RWPE2 (cell line): ENCODE data around the gene COX19.

Experiments used
- ATAC-seq: fragments of 200-7000 bp; cut with Tn5 transposase; 3 replicates; pipeline ENCODE4 v1.9.1; 2021; ENCODE audit warnings: low read depth
- DNase-seq: peaks from one replicate; pipeline ENCODE4 v3.0.0-alpha.2; 2020; ENCODE audit warnings: low spot score
- H3K27ac ChIP-seq: fragments of 450-650 bp; 2 replicates; pipeline ENCODE4 v1.5.1; 2017; ENCODE audit warnings: mild to moderate bottlenecking; ENCODE audit not compliant: poor library complexity, severe bottlenecking
- H3K27me3 ChIP-seq: fragments of 250-450 bp; sonication (Bioruptor Pico); 2 replicates; pipeline ENCODE4 v1.5.1; 2021; ENCODE audit warnings: mild to moderate bottlenecking, moderate library complexity; ENCODE audit not compliant: insufficient read depth, poor library complexity, severe bottlenecking
- H3K36me3 ChIP-seq: fragments of 250-450 bp; sonication (Bioruptor Pico); 2 replicates; pipeline ENCODE4 v1.5.1; 2020; ENCODE audit warnings: low read depth, mild to moderate bottlenecking, moderate library complexity
- H3K4me1 ChIP-seq: fragments of 250-450 bp; sonication (Bioruptor Pico); 2 replicates; pipeline ENCODE4 v1.5.1; 2021; ENCODE audit warnings: mild to moderate bottlenecking, moderate library complexity; ENCODE audit not compliant: insufficient read depth, poor library complexity, severe bottlenecking
- H3K4me3 ChIP-seq: fragments of 250-450 bp; sonication (Bioruptor Pico); 2 replicates; pipeline ENCODE4 v1.5.1; 2021; ENCODE audit warnings: mild to moderate bottlenecking, moderate library complexity; ENCODE audit not compliant: severe bottlenecking
- H3K9me3 ChIP-seq: fragments of 250-450 bp; sonication (Bioruptor Pico); 2 replicates; pipeline ENCODE4 v1.5.1; 2021; ENCODE audit warnings: mild to moderate bottlenecking, moderate library complexity; ENCODE audit not compliant: severe bottlenecking
- CTCF ChIP-seq: fragments of 450-650 bp; IDR thresholded peaks from one replicate; pipeline ENCODE4 v1.5.1; 2017; ENCODE audit warnings: mild to moderate bottlenecking, moderate library complexity; ENCODE audit not compliant: poor library complexity, severe bottlenecking

Gene COX19

DNA sequence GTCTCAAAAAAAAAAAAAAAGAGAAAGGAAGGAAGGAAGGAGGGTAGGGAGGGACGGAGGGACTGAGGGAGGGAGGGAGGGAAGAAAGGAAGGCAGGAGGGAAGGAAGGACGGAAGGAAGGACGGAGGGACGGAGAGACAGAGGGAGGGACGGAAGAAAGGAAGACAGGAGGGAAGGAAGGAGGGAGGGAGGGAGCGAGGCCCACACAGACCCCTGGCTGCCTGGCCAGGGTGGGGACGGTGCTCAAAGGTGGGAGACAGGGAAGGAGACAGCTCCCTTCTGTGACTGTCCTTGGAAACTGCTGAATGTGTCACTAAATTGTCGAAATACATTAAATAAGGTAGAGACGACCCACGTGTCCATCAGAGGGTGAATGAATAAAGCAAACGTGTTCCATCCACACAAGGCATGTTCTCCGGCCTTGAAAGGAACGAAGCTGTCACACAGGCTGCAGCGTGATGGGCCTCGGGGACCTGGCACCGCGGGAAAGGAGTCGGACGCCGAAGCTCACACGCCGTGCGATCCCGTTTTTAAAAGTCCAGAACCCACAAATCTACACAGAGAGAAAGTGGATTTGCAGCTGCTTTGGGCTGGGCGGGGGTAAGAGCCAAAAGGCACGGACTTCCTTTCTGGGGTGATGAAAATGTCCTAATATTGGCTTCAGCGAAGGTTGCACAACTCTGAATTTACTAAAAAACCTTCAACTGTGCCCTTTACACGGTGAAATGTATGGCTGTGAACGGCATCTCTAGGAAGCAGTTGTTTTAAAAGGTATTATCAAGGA, 44.2 kb downstream of the COX19 start:
- DNase-seq (peak; percentile 23), ATAC-seq (no peak)
- Histone ChIP-seq H3K27ac (no peak overlapping the region), H3K9me3 (no peaks in the 10 kb centered on the region), H3K27me3 (no peaks in the 10 kb centered on the region), H3K4me3 (no peak overlapping the region), H3K4me1 (no peaks in the 10 kb centered on the region), H3K36me3 (no peaks in the 10 kb centered on the region)
- no peak for TF ChIP-seq CTCF

DNA sequence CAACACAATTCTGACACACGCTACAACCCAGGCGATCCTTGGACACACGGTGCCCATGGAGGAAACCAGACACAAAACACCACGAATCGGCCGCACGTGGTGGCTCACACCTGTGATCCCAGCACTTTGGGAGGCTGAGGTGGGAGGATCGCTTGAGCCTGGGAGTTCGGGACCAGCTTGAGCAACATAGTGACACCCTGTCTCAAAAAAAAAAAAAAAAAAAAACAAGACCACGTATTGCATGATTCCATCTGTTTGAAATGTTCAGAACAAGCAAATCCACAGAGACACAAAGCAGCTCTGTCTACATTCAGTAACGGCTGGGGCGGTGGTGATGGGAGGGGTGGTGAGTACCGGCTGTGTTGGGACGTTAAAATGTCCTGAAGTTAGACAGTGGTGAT, 46.0 kb downstream of the COX19 start:
- Histone ChIP-seq H3K36me3 (no peaks in the 10 kb centered on the region), H3K27me3 (no peaks in the 10 kb centered on the region), H3K27ac (no peak overlapping the region), H3K9me3 (no peaks in the 10 kb centered on the region), H3K4me3 (no peak overlapping the region), H3K4me1 (peaks cover 4% of the 10 kb centered on the region)
- TF ChIP-seq CTCF, result no peak
- ATAC-seq, result no peak
- peak; percentile 30 for DNase-seq

- no peak overlapping the region for H3K4me3 ChIP-seq
- DNase-seq, result peak; percentile 53
- peaks cover 7% of the 10 kb centered on the region for H3K4me1 ChIP-seq
Measured at GRCh38 chr7:927031-927671, 48.2 kb downstream of the COX19 start.

GRCh38 chr7:926061-927030, 49.0 kb downstream of the COX19 start:
- peak; percentile 62 for DNase-seq
- no peaks in the 10 kb centered on the region for H3K9me3 ChIP-seq
- no peak overlapping the region for H3K27ac ChIP-seq
- peaks cover 7% of the 10 kb centered on the region for H3K4me1 ChIP-seq
- no peak for TF ChIP-seq CTCF
- no peaks in the 10 kb centered on the region for H3K27me3 ChIP-seq
- ATAC-seq, result no peak
- no peaks in the 10 kb centered on the region for H3K36me3 ChIP-seq
- no peak overlapping the region for H3K4me3 ChIP-seq

More at GRCh38 chr7:927031-927671, 48.2 kb downstream of the COX19 start:
- H3K9me3 ChIP-seq, result no peaks in the 10 kb centered on the region
- no peak for TF ChIP-seq CTCF
- H3K27me3 ChIP-seq, result no peaks in the 10 kb centered on the region
- H3K27ac ChIP-seq, result no peak overlapping the region
- ATAC-seq, result no peak
- no peaks in the 10 kb centered on the region for H3K36me3 ChIP-seq
